HG02943 (cell line): ENCODE data around the gene DES.

Experiments
- ATAC-seq: cut with Tn5 transposase; IDR thresholded peaks from one replicate; pipeline ENCODE4 v1.9.1; 2021; ENCODE audit warnings: mild to moderate bottlenecking, low read depth, moderate library complexity; ENCODE audit not compliant: unreplicated experiment

DES gene

GRCh38 chr2:219452361-219453317, 34.5 kb downstream of the DES start:
- ATAC-seq: no peak

DNA sequence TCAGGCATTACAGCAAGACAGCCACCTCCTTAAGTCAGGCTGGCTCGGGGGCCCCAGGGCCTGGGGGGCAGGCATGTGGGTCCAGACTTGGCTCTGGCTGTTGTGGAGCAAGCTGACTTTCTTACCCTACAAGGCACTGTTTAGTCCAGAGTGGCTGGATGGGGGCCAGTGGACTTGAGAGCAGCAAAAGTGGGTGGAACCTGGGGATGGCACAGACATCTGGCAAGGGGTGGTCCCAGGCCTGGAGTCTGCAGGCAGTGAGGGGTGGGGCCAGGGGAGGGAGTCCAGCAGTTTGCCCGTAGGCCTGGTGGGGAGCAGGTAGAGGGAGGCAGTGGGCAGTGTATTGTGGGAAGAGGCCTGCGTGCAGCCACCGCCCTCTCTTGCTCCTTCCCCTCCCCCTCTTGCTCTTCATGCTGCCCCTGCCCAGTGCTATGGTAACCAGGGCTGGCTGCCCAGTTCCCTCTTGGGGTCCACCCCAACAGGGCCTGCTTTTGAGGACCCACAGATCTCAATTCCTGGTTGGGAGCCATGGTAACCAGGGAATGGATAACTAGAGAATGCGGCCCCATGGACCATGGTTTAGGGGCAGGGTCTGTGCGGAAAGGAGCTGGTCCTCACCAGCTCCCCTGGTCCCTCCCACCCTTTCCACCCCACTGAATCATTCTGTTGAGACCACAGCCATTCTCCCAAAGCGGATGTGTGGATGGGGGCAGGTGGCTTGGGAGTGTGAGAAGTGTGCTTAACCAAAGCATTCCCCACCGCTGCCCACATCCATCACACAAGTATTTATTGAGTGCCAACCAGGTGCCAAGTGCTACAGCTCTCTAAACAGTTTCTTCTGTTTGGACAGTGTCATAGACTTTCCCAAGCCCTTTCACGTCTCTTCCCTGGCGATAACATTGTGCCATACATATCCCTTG, 35.8 kb downstream of the DES start:
- ATAC-seq: no peak

DNA sequence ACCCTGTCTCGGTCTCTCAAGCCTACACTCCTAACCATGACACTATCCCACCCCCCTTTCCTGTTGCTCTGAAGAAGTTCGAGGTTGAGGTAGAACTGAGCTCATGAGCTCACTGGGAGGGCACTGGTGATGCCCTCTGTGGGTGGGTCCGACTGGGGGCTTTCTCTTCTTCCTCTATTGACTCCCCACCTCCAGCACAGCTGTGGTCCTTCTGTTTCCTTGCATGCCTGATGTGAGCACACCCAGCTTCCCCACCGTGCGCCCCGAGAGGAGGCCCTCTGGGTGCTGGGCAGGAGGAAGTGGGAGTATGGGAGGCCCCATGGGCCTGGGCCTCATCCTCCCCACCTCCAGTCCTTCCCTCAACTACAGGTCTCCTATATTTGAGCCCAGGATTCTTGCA, 37.4 kb downstream of the DES start:
- no peak for ATAC-seq

DNA sequence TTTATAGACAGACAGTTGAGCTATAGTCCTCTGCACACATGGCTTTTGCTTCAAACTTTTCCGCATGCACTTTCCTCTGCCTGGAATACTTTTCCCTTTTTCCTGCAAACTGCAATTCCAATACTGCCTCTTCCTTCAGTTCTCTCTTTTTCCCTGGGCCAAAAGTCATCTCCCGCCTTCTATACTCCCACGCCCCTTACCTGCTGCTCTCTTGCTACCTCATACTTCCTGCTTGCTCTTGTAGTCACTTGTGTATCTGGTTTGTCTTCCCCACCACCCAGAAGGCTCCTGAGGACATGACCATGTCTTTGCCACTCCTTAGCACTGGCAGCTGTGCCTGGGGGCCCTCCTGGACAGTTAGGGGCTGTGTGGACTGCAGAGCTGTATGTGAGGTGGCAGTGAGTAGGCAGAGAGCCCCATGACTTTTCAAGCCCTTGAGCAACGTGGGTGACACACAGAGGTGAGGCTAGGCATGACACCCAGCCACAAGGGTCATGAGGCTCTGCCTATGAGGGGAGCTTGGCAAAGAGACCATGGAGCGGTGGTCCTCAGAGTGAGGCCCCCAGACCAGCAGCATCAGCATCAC, 39.7 kb downstream of the DES start:
- ATAC-seq: no peak

DNA sequence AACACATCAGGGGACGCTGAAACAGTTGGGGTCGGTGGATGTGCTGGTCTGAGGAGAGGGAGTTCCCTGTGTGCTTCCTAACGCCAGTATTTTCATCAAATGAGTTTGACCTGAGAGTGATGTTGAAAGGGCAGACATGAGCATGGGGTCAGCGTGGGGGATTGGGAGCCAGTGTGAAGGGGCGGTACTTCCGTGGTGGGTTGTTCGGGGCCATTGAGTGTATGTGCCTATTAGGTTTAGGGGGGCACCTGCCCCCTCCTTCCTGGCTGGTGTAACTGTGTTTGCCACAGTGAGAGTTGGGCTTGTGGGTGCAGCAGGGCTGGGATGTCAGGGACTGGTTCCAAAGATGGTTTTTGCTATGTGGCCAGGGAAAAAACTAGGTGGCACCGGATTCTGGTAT, 40.8 kb downstream of the DES start:
- no peak for ATAC-seq

- no peak for ATAC-seq
These were observed 41.5 kb downstream of the DES start for GRCh38 chr2:219459460-219460311.

DNA sequence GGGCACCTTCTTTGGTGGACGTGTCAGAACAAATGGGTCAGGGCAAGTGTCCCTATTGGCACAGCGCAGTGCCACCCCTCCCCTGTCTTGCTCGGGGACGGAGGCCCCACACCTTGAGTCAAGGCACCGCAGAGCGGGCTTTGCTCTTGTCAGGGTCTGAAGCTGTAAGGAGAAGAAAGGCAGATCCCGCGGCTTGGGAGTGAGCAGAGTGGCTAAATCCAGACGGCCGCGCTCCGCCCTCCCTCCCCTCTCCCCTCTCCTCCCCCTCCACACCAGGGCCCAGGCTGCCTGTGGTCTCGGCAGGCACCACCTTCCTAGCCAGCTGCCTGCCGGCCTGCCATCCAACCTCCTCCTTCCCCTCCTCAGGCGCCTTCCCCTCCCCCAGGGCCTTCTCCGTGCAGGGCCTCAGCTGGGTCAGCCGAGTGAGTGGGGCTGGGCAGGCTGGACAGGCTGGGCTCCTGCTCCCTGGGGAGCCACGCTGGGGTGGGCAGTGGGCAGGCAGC, 42.3 kb downstream of the DES start:
- no peak for ATAC-seq

GRCh38 chr2:219461047-219461514, 42.9 kb downstream of the DES start:
- ATAC-seq: no peak

DNA sequence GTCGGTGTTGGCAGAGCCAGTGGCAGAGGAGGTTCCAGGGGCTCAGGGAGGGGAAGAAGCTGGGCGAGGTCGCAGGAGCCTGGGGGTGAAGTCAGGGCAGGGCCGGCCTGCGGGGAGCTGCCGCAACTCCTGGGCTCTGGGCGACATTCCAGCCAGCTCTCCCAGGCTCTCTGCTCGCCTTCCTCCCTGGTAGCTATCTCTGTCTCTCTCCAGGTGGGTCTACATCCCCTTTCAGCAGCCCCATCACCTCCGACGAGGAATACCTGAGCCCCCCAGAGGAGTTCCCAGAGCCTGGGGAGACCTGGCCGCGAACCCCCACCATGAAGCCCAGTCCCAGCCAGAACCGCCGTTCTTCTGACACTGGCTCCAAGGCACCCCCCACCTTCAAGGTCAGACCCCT, 43.5 kb downstream of the DES start:
- no peak for ATAC-seq

DNA sequence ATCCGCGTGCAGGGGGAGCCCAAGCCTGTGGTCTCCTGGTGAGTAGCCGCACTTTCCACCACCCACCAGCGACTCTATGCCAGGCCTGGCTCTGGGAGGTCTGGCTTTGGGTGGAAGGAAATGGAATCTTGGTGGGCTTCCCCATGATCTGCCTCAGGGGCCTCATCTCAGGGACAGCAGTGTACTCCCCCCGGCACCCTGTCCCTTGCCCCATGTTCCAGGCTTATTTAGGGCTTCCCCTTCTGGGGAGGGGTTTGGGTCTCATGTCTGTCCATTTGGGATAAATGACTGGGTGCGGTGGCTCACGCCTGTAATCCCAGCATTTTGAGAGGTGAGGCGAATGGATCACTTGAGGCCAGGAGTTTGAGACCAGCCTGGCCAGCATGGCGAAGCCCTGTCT, 44.2 kb downstream of the DES start:
- no peak for ATAC-seq

- ATAC-seq: no peak
These were observed 46.3 kb downstream of the DES start for GRCh38 chr2:219464286-219465032.

GRCh38 chr2:219465659-219466561, 47.7 kb downstream of the DES start:
- no peak for ATAC-seq

GRCh38 chr2:219466816-219467735, 48.9 kb downstream of the DES start:
- ATAC-seq: no peak

GRCh38 chr2:219467736-219468075, 49.5 kb downstream of the DES start:
- no peak for ATAC-seq

GRCh38 chr2:219468410-219469185, 50.4 kb downstream of the DES start:
- ATAC-seq: no peak

DNA sequence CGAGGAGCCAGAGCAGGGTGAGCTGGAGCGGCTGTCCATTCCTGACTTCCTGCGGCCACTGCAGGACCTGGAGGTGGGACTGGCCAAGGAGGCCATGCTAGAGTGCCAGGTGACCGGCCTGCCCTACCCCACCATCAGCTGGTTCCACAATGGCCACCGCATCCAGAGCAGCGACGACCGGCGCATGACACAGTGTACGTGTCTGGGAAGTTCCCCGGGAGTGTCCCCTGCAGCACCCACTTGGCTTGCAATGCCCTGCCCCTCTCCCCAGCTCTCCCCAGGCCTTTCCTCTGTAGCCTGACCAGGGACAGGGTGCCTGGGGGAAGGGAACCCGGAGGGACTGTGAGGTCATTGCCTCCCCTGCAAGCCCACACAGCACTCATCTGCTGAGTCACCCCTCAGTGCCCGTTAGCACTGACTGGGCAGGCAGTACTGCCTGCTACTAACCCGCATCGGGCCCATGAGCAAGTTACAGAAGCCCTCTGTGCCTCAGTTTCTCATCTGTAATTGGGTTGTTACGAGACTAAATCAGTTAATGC, 51.1 kb downstream of the DES start:
- no peak for ATAC-seq
